HG02938 (cell line): ENCODE data around the gene PUSL1.

ENCODE experiments used
- ATAC-seq: cut with Tn5 transposase; IDR thresholded peaks from one replicate; pipeline ENCODE4 v1.9.1; 2021; ENCODE audit warnings: mild to moderate bottlenecking, moderate library complexity; ENCODE audit not compliant: unreplicated experiment

The PUSL1 gene, protein sequence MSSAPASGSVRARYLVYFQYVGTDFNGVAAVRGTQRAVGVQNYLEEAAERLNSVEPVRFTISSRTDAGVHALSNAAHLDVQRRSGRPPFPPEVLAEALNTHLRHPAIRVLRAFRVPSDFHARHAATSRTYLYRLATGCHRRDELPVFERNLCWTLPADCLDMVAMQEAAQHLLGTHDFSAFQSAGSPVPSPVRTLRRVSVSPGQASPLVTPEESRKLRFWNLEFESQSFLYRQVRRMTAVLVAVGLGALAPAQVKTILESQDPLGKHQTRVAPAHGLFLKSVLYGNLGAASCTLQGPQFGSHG

DNA sequence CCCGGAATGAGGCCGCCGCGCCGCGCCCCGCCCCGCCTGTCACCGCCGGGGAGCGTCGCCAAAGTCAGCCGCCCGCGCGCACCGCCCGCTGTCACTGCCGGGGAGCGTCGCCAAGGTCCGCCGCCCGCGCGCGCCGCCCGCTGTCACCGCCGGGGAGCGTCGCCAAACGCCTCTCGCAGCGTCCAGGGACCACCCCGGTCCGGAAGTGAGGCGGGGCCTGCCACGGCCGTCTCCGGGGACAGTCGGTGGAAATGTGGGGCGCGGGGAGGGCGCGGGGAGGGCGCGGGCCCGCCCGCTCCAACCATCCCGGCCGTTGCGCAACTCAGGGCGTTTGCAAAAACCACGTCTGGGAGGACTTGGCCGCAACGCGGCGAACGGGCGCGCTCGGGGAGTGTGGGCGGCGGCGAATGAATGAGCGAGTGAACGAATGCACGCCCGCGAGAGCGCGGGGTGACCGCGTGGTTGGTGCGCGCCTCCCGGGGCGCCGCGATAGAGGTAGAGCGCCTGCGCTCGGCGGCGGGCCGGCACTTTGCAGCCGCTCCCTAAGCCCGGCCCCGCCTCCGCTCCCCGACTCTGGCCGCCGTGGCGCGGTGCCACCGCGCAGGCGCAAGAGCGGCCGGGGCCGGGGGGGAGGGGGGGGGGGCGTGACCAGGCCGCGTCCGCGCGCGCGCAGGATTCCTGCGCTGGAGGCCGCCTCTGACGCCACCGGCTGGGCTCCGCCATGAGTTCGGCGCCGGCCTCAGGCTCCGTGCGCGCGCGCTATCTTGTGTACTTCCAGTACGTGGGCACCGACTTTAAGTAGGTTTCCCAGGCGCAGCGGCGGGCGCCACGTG lies at the start of gene PUSL1, which contains the start of gene ACAP3:
TSS of gene PUSL1 (plus strand) at position 675 of the 833 bp plus-strand sequence. CDS start at position 722, 47 bp downstream.
TSS of gene ACAP3 (minus strand) at position 8 of the 833 bp plus-strand sequence. CDS start 115 bp downstream, outside the sequence.
- peak; percentile 46 for ATAC-seq

DNA sequence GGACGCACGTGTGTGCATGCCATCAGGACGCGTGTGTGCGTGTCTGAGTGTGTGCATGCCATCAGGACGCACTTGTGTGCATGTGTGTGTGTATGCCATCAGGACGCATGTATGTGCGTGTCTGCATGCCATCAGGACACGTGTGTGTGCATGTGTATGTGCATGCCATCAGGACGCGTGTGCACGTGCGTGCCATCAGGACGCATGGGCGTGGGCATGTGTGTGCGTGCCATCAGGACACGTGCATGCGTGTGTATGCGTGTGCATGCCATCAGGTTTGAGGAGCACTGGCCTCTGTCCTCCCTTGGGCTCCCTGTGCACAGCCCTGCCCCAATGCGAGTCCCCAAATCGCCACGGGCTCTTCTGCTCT lies 49.3 kb upstream of the PUSL1 start:
- ATAC-seq: no peak

DNA sequence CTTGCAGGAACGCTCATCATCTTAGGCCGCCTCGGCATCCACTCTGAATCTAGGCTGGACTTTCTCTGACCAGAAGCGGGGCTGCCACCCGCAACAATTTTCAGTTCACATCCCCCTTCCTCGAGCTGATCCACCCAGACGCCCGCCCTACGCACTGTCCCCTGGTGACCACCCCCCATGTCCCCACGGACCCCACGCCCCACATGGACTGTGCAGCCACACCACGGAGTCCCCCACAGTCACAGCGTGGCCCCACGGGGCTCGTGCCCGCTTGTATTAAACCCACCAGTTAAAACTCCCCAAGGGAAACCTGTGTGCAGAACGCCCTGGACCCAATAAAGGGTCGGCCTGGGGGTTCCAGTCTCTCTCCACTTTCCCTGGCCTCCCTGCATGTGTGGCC lies 48.9 kb upstream of the PUSL1 start:
- ATAC-seq: no peak

DNA sequence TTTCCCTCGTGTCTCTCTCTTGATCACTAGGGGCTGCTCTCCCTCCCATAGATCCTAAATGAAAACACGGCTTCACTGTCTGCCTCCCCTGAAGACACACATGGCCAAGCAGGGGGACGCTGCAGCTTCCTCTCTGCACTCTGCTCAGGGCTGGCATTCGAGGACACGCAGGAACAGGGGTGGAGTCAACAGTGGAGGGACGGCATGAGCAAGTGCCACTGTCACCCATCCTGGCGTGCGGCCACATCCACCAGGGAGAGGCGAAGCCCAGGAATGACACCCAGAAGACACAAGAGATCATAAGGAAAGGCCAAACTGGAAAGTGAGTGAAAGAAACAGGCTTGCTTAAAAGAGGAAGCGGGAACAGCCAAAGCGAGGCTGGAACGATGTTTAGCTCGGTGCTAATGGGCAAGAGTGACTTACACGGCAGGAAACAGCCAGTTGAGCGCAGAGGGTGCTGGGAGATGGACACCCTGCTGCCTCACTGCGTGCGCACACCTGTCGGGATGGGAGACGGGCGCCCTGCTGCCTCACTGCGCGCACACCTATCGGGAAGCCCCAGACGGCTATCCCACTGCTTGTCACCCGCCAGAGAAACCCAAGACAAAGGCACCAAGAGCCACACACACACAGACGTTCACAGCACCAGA lies 48.3 kb upstream of the PUSL1 start:
- ATAC-seq: no peak

DNA sequence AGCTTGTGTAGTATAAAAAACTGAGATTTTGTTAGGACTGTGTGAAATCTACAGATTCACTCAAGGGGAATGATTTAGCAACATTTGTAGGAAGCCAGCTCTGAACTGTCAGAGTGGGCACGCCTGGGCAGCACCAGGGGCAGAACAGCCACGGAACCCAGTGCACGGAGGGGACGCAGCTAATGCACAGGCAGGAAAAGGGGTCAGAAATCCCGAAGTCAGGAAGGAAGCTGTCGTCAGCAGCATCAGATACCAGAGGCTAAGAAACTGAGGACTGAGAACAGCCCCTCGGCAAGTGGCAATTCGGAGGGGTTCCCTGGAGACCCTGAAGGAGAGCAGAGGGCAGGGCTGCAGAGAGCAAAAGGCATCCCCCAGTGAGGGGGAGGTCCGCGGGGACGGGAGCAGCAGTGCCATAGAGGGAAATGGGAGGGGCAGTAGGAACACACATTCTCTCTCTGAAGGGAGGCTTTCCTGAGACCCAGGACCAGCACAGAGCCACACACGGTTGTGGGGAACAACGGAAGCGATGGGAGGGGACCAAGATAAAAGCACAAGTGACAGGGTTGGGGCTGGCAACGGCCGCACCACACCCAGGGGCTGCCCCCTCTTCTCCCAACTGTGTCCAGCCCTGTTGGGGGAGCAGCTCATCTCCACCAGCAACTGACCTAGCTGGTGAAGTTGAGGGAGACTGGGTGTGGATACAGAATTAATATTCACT lies 47.4 kb upstream of the PUSL1 start:
- ATAC-seq: no peak

DNA sequence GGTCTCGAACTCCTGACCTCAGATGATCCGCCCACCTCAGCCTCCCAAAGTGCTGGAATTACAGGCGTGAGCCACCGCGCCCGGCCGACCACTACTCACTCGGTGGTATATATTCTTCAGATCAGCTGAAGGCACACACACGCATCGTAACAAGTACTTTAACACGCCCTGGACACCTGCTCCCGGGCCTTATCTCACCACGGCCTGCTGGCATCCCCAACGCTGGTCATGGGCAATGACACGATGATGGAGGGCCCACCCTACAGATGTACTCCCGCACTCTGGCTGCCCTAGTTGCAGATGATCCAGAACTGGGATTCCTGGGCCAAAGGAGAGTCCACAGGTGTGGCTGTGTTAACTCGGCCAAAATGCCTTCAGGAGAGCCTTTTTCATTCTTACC lies 46.3 kb upstream of the PUSL1 start:
- ATAC-seq: no peak

DNA sequence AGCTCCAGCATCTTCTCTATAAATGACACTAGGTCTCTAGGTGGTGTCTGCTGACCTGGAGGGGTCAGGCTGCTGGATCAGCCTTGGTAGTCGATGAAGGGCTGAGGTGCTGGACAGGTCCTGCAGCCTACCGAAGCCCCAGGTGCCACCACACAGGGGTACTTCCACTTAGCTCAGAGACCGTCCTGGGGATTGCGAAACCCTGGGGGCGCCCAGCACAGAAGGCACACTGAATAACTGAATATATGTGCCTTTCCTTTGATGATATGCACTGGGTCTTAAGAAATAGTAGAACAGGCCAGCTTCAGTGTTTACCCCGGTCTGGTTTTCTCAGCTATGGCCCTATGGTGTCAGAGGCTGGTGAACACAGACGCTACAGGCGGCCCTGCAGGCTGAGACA lies 45.6 kb upstream of the PUSL1 start:
- no peak for ATAC-seq

DNA sequence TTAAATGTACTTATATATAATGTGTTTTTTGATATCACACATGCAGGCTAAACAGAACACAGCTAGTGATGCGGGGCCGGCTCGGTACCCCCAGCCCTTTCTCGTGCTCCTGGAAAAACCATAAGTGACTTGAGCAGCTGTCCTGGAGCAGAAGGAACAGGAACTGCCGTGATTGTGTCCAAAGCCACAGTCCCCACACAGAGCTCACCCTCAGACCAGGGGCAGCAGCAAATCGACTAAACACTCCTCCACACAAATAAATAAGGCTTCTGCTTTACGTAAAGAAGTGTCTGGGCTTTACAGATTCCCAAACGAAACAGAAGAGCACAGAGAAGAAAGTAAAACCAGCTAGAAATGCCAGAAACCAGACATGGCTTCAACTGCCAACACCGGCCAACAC lies 44.4 kb upstream of the PUSL1 start:
- no peak for ATAC-seq

DNA sequence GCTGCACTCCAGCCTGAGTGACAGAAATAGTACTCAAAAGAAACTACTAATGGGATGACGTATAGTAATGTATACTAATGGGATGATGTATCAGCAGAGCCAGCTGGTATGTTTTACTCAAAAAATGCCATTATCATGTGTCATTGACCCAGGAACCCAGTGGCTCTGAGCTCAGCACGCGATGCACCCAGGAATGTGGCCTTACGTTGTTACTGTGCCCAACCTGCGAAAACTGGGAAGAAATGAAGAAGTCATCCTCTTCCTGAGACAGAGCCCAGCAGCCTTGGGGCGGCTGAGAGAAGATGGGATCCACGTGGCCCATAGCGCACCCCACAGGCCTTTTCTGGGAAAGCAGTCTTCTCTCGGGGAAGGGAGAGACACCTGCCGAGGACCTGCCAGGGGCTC lies 43.5 kb upstream of the PUSL1 start:
- no peak for ATAC-seq

DNA sequence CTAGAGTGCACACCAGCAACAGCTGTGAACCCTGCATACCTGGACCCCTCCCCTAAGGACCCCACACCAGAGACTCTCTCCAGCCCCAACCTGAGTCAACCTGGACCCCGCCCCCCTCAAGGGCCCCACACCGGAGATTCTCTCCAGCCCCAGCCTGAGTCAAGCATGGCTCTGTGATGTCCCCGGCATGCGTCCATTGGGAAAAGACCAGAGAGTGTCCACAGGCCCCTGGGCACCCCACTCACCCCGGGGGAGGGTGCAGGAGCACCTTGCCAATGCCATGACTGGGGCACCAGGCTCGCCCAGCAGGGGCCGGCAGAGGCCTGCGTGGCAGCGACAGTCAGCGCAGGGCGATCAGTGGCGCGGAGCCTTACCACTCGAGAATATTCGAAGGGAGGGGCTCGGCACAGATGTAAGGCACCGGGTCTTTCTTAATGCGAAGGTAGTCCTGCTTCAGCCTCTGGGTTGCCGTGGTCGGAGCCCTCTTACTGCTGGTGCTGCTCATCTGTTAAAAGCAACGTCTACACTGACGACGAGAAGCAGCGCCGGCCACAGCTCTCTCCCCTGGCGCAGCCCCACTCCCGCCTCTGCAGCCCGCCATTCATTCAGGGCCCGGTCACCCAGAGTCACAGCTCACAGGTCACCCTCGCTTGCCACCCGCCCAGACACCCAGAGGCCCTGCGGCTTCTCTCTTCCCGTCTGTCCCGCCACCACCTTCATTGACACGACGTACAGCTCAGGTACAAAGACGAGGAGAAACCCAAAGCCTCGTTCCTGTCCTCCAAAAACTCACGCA lies 40.7 kb upstream of the PUSL1 start:
- no peak for ATAC-seq

DNA sequence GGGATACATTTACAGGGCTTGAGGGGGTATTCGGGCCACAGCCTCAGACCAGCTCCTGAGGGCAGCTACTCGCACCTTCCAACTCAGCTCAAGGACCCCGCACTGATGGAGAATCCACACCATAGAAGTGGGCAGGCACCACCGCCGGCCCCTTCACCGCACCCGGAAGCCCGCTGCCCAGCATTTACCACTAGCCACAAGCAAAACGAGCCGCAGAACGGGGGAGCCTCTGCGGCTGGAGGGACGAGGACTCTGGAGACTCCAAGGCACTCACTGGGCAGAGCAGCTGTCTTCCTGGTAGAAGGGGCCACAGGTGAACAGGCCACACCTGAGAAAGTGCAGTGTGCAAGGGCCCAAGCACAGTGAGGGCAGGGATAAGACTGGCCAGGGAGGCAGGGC lies 40.1 kb upstream of the PUSL1 start:
- no peak for ATAC-seq

DNA sequence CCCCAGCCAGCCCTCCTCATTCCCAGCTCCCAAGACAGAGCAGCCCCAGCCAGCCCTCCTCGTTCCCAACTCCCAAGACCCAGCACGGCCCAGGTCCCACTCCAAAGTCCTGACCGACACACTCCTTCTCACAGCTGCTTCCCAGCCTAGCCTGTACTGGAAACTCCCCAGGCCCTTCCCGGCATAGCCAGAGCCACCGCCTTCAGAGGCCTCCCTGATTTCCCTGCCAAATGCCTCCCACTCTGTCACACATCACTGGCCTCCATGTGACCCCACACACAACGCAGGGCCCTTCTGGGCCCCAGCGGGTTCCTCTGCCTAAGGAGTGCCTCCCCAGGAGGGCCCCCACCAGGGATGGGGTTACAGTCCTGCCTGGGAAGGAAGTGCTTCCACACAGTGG lies 37.6 kb upstream of the PUSL1 start:
- ATAC-seq: no peak

DNA sequence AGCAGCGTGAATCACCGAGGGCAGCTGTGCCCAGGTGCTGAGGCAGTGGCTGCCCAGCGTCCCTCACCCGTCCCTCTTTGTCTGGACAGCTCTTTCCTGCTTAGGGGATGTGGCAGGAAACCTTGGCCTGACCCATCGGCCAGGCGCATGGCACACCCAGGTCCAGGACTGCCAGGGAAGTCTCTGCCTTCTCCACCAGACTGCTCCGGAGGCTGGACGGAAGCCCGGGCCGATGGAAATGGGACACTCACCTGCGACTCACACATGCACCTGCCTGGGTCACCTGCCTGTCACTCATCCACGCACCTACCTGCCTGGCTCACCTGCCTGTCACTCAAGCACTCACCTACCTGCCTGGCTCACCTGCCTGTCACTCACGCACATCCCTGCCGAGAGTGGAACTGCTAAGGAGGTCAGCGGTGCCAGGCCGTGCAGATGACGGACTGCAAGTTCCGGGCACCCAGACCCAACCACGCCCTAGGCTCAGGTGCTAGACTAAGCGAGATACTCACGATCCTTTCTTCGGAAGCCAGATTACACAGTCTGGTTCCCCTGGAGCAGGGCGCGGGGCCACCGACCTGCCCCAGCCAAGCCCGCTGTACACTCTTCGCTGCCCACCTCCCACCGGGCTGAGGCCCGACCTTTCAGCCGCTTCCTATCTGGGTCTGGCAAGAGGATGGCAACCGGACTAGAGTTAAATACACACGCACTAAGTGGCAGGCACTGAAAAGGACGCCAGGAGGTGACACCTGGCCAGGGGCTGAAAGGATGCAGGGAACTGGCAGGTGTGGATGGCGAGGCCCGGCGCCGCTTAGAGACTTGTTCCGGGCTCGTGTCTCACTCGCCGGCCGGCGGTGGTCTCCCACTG lies 35.8 kb upstream of the PUSL1 start:
- ATAC-seq: no peak

DNA sequence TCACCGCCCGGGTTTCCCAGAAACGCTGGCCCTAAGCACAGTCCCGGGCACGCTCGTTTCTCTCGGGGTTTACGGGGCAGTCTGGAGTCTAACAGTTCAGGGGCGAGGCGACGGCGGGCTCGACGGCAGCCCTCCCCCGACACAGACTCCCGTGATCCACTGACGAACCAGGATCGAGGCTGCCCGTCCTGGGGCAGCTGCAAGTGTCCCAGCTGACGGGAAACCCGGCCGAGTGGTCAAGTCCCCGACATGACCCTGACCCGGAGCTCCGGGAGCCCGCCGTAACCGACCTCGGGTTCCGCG lies 35.2 kb upstream of the PUSL1 start:
- peak; percentile 19 for ATAC-seq

DNA sequence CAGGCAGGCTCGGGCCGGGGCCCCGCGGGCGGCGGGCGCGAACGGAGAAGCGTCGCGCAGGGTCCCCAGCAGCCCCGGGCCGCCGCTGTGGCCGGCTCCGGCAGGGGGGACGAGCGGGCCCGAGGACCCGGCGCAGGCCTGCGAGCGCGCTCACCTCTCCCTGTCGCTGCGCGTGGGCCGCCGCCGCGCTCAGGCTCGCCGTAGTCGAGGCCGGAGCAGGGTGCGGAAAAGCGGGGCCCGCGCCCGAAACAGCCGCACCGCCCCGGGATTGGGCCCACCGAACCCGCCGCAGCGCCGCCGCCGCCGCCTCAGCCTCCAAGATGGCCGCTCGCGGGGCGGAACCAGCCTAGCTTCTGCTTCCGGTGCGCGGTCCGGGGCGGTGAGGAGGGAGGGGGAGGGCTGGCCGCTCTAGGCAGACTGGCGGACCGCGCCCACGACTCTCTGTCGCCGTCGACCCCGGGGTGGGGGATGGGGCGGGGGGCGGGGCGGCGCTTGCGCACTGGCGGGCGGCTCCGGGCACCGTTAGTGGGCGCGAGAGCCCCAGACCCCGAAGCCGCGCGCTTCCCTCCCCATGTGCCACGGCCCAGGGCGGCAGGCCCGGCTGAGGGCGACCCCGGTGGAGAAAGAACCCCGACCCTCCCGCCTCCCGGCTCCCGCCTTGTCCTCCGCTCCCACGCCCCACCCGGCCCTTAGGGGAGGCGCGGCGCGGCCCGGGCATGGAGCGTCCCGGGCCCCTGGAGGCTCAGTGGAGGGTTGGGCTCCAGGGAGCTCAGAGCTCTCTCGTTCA lies 34.7 kb upstream of the PUSL1 start, which contains the start of gene UBE2J2:
TSS of gene UBE2J2 (minus strand) at position 343 of the 787 bp plus-strand sequence. CDS start 5,862 bp downstream, outside the sequence.
- ATAC-seq: peak; percentile 63

DNA sequence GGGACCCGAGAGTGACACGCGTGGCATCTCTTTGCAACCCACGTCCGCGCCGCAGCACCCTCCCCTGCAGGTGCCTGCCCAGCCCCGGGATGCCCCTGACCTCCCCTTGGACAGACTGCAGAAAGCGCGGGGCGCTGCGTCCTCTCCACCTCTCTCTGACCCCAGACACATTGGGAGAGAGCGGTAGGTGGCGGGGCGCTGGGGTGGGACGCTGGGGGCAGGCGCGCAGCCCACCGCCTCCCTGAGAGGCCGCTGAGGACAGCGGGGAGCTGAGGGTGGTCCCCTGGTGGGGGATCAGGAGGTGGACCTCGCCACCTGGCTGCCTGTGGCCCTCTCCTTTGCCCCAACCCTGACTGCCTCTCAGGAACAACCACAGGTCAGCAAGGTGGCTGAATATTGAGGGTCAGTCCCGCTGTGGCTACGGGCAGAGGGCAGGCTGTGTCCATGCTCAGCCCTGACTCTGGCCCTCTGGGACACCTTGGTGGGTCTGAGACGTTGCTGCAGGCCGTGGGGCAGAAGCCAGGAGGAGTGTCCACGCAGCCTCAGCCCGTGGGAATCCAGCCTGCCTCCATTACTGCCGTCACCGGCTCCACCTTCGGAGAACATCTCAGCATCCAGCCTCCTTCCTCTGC lies 34.0 kb upstream of the PUSL1 start:
- ATAC-seq: no peak

DNA sequence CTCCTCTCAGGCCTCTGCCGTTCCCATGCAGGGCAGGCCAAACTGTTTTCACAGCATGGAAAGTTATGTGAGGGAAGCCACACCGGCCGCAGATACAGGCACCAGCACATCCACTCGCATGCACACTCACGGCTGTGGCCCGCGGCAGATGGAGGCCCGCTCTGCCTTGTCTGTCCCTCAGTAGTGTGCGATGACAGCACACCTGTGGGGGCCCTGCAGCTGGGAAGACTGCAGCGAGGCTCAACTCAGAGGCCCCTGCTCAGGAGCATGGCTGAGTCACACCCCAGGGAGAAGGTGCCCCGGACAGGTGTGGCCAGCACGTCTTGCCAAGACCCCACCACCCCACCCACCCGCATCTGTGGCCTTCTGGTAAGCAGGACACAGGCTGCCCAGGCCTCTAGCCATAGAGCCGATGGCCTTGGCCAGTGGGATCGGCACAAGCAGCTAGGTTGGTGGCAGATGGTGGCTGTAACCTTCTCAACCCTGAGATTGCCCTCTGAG lies 33.4 kb upstream of the PUSL1 start:
- ATAC-seq: no peak

DNA sequence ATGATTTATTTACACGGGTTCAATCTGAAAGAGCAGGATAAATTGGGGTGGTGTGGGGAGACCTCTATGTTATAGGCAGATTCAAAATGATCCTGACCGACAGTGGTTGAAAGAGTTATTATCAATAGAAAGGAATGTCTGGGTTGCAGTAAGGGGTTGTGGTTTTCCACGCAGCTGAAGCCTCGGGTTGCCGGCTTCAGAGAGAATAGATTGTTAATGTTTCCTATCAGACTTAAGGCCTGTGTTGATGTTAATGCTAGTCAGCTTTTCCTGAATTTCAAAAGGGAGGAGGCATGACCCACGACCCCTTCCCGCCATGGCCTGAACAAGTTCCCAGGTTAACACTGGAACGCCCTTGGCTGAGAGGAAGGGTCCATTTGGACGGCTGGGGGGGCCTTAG lies 32.6 kb upstream of the PUSL1 start:
- ATAC-seq: no peak
